Measurements from ENCODE around the gene RYR2. TPM values are rescaled to one million over a fixed set of nuclear protein-coding genes. Genes with fewer than 3 reads are reported as not detected.

RYR2 gene
- total RNA-seq, 6 donors from 2014 or later = 1.8 to 23.0 (median 3.7) TPM

DNA sequence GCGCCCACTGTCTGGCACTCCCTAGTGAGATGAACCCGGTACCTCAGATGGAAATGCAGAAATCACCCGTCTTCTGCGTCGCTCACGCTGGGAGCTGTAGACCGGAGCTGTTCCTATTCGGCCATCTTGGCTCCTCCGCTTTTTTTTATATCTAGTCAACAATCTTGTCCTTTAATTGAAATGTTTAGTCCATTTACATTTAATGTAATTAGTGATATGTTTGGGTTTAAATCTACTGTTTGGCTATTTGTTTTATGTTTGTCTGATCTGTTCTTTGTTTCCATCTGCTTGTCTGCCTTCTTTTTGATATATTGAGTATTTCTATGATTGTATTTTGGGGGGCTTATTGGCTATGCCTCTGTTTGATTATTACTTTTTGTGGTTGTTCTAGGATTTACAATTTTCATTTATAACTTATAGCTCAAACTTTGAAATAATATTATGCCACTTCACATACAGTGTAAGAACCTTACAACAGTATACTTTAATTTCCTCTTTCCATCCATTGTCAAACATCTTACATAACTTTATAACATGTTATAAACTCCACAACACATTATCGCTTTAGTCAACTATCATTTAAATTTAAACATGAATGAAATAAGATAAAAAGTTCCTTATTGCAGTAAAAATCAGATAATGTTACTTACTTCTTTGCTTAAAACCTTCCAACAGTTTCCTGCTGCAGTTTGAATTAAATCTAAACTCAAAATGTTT, 16.5 kb upstream of the RYR2 start:
- WGBS, 2 donors = 96 to 97% methylated on average over 8 to 9 of the region's 10 CpGs
- DNase-seq = no peak
- TF ChIP-seq EP300 (IDR thresholded peaks at IDR 0.05) (no peak), POLR2A (IDR thresholded peaks at IDR 0.05) (no peak), POLR2AphosphoS5 (IDR thresholded peaks at IDR 0.05) (no peak)
- TF ChIP-seq, protein P1, sequence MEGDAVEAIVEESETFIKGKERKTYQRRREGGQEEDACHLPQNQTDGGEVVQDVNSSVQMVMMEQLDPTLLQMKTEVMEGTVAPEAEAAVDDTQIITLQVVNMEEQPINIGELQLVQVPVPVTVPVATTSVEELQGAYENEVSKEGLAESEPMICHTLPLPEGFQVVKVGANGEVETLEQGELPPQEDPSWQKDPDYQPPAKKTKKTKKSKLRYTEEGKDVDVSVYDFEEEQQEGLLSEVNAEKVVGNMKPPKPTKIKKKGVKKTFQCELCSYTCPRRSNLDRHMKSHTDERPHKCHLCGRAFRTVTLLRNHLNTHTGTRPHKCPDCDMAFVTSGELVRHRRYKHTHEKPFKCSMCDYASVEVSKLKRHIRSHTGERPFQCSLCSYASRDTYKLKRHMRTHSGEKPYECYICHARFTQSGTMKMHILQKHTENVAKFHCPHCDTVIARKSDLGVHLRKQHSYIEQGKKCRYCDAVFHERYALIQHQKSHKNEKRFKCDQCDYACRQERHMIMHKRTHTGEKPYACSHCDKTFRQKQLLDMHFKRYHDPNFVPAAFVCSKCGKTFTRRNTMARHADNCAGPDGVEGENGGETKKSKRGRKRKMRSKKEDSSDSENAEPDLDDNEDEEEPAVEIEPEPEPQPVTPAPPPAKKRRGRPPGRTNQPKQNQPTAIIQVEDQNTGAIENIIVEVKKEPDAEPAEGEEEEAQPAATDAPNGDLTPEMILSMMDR (IDR thresholded peaks at IDR 0.05) = no peak
- H3K4me3 ChIP-seq = no peak overlapping the region
- H3K4me1 ChIP-seq = no peaks in the 10 kb centered on the region
- no peak for ATAC-seq (ENCODE audit: low FRiP score in 2 of 2)
- H3K27me3 ChIP-seq = no peaks in the 10 kb centered on the region
- no peaks in the 10 kb centered on the region for H3K9me3 ChIP-seq
- no peak overlapping the region for H3K27ac ChIP-seq
- H3K36me3 ChIP-seq = no peaks in the 10 kb centered on the region

DNA sequence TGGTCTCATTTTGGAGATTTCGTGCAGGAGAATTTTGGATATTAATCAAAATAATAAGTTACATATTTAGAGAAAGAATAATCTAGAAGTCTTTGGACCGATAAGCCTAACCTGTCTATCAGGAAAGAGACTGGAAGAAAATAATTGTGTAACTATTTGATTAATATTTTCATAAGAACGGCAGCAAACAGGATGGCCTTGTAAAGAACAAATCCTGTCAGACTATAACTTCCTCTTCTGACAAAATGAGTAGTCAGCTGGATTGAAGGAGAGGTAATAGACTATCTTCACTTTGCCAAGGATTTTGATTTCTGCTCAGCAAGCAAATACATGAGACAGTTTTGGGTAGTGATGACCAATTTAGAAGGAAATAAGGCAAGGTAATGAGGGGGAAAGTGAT, 12.7 kb upstream of the RYR2 start:
- Histone ChIP-seq H3K27ac (no peak overlapping the region), H3K4me3 (no peak overlapping the region), H3K27me3 (no peaks in the 10 kb centered on the region), H3K4me1 (peaks cover 0 to 4% (median 2%) of the 10 kb centered on the region in 4 donors), H3K9me3 (no peaks in the 10 kb centered on the region), H3K36me3 (no peaks in the 10 kb centered on the region)
- ATAC-seq (ENCODE audit: low FRiP score in 2 of 2) (no peak), DNase-seq (no peak)
- WGBS, 2 donors = 51 to 55% methylated on average over 3 of the region's 3 CpGs
- no peak for TF ChIP-seq POLR2A (IDR thresholded peaks at IDR 0.05)
- TF ChIP-seq, protein P1 (IDR thresholded peaks at IDR 0.05) = no peak
- TF ChIP-seq EP300 (IDR thresholded peaks at IDR 0.05) = no peak
- no peak for TF ChIP-seq POLR2AphosphoS5 (IDR thresholded peaks at IDR 0.05)

DNA sequence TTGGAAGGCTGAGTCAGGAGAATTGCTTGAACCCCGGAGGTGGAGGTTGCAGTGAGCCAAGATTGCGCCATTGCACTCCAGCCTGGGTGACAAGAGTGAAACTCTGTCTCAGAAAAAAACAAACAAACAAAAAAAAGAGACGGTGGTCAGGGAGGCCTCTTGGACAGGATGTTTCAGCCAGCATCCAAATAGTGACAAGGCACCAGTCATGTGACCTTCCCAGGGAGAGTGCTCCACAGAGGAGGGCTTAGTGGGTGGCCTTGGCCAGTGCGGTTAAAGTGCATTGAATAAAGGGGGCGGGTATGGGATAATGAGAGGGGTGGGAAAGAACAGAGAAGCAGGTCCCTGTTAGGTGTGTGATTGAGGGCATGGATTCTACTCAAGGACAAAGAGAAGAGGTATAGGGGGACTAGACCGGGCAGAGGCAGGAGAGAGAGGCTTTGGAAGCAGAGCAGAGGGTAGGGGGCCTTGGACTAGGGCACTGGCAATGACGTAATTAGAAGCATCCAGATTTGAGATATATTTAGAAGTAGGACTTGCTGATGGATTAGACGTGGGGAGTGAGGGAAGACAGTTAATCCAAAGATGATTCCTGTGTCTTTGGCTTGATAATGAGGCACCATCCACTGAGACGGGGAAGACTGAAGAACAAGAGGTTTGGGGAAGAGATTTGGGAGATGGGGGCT, 12.0 kb upstream of the RYR2 start:
- TF ChIP-seq, protein P1 (IDR thresholded peaks at IDR 0.05) = no peak
- TF ChIP-seq EP300 (IDR thresholded peaks at IDR 0.05) (no peak), POLR2AphosphoS5 (IDR thresholded peaks at IDR 0.05) (no peak), POLR2A (IDR thresholded peaks at IDR 0.05) (no peak)
- Histone ChIP-seq H3K27ac (no peak overlapping the region), H3K27me3 (no peaks in the 10 kb centered on the region), H3K36me3 (no peaks in the 10 kb centered on the region), H3K4me1 (peaks cover 0 to 4% (median 2%) of the 10 kb centered on the region in 4 donors), H3K4me3 (no peak overlapping the region), H3K9me3 (no peaks in the 10 kb centered on the region)
- ATAC-seq (ENCODE audit: low FRiP score in 2 of 2) (no peak), DNase-seq (no peak)
- WGBS, 2 donors = 71 to 75% methylated on average over 9 of the region's 9 CpGs

DNA sequence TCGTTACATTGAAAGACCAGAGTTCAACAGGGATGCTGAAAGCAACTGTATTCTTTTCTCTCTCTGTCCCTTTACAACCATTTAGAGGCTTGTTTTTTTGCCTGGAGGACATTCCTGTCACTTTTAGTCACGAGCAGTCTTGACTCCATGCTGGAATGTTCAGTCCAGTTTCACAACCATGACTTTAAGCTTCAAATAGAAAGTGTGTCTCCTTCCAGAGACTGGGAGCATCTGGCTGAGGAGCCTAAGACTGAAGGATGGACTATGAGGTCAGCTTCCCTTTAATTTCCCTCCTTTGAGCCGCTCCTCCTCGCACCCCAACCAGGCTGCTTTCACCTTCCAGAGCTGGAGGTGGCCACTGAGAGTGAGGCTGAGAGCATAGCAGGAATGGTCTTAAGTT, 10.5 kb upstream of the RYR2 start:
- ATAC-seq (ENCODE audit: low FRiP score in 2 of 2) = peak in 1 of 2 donors; percentile 34
- TF ChIP-seq, protein P1 (IDR thresholded peaks at IDR 0.05) = no peak
- TF ChIP-seq EP300 (IDR thresholded peaks at IDR 0.05) = peak in 1 of 4 donors; percentile 10
- WGBS, 2 donors = 70 to 77% methylated on average over 4 of the region's 4 CpGs
- no peaks in the 10 kb centered on the region for H3K9me3 ChIP-seq
- H3K36me3 ChIP-seq = no peaks in the 10 kb centered on the region
- H3K27me3 ChIP-seq = no peaks in the 10 kb centered on the region
- no peak for DNase-seq
- peaks cover 0 to 4% (median 2%) of the 10 kb centered on the region in 4 donors for H3K4me1 ChIP-seq
- H3K27ac ChIP-seq = peak overlapping the region in 2 of 4 donors; percentile 12 to 68
- no peak overlapping the region for H3K4me3 ChIP-seq
